NCI-H2196 treated with DMSO at 0.1 percent for 48 hours (cell line): ENCODE measurements around the gene SLC10A7.

Experiments
- DNase-seq: peaks from one replicate; lab custom pipeline; 2025; ENCODE audit not compliant: unreplicated experiment; lab: John Stamatoyannopoulos, UW

The SLC10A7 gene

DNA sequence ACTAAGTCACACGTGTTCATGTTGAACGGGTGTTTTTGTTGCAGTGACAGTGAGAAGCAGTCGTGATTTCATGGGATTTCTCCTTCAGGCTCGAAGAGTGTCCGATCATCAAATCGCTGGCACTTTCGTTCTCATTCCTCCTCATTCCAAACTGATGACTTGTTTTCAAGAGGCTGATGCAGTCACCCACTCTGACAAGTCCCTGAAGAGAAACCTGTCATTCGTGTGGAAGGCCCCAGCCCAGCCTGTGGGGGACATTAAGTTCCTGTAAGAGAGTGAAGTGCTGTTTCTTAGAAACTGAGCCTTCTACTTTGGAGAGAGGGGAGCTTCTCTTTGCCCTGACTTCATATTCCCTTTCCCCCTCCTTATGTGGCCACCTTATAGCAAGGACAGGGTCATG is 299.4 kb downstream of the SLC10A7 start:
- DNase-seq: no peak

- no peak for DNase-seq
These were observed 307.5 kb downstream of the SLC10A7 start, which contains the start of gene REELD1 for GRCh38 chr4:146214238-146214637. Gene REELD1, plus strand, starts transcription at chr4:146214538. Its CDS starts 2,415 bp downstream, at chr4:146216953.

DNA sequence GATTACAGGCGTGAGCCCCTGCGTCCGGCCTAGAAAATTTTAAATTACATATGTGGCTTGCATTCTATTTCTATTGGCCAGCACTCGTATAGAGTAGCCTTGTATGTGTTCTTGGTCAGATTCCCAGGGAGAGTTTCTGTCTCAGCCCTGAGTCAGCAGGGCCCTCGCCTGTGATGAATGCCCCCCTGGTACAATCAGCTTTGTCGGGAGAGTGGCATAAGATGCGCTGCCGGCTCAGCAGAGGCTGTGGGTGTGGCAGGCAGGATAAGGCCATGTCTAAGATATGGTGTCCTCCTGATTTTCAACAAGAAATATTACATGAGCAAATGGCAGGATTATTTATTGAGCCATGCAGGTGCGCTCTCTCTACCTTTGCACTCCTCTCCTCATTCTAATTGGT is 309.0 kb downstream of the SLC10A7 start:
- no peak for DNase-seq

GRCh38 chr4:146211440-146211839 is 310.3 kb downstream of the SLC10A7 start:
- DNase-seq: no peak

- no peak for DNase-seq
These were observed 310.9 kb downstream of the SLC10A7 start for GRCh38 chr4:146210890-146211289.

DNA sequence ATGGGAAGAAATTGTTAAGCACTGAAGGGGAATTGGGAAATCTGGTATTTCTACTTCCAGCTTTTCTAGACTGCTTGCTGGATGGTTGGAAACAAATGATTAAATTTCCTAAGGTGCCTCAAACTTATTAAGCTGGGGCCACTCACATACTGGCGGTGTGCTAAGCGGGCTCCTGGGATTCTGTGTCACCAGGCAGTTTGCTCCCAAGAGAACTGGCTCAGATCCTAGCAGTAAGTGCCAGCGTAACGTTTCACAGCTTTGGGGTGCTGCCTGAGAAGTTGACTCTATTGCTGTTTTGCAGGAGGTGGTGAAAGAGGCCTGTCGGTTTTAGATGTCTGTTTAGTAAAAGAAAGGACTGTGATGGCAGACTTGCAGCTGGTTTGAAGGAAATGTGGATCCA is 314.3 kb downstream of the SLC10A7 start:
- DNase-seq: no peak
